DMS79 treated with DMSO at 0.1 percent for 48 hours (cell line): Measurements from ENCODE around the gene REV3L.

ENCODE experiments used
- DNase-seq: peaks from one replicate; lab custom pipeline; 2025; lab: John Stamatoyannopoulos, UW

Gene REV3L

DNA sequence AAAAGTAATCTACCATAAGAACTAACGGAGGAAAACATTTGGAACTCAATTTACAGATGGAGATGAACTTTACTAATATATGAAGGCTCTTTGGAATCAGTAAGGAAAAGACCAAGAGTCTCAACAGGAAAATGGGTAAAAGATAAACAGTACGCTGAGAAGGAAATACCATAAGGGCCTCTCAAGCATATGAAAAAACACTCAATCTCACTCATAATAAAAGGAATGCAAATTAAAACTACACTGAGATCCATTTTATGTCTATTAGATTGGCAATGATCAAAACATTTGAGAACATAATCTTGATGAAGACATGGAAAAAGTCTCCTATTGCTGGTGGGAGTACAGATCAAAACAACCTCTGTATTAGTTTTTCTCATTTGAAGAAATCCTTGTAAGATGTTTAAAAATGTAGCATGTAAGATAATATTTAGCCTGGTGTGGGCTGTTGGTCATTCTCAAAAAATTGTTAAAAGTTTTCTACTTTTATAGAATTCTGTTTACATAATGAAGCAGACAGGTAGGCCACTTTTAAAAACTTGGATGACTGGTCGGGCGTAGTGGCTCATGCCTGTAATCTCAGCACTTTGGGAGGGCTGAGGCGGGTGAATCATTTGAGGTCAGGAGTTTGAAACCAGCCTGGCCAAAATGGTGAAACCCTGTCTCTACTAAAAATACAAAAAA, 14.5 kb downstream of the REV3L start:
- no peak for DNase-seq

DNA sequence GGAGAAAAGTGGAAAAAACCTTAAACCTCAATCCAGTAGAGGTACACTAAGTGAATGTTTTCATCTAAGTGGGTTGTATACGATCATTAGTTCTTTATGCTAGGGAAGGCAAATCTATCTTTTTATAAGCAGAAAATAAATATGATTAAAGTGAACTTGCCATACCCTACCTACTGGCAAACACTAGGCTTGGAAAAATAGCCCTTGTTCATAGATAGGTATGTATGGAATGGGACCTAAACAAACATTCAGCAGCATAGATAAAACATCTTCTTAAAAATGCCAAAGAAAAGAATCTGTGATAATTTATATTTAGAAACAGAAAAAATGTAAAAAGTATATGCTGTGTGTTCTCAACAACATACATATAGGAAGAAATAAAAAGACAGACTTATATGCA, 18.8 kb downstream of the REV3L start:
- DNase-seq, result no peak

DNA sequence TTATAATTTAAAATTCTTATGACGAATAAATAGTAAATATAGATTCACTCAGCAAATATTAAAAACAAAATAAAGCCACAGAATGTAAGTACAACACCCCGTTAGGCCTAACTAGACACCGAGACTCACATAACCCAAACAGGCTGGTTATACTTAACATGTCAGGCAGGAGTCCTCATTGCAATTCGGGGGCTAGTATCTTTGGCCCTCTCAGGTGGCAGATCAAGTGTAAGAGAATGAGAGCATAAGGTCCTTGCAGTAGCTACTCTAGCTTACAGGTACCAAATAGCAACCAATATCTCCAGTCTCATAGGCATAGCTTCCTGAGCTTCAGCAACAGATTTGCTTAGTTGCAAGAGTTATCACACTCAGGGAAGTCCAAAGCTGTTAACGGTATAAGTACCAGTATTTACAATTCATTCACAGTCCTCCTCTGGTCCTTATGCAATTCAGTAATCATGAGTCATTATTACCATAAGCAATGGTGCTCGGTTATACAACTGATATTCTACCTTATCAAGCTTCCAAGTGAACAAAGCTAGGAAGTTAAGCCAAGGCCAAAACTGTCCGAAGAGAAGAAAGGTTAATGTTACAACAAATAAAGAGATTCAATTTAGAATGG, 20.1 kb downstream of the REV3L start:
- no peak for DNase-seq

- DNase-seq, result no peak
Observed at GRCh38 chr6:111461860-111462259, 21.2 kb downstream of the REV3L start.

DNA sequence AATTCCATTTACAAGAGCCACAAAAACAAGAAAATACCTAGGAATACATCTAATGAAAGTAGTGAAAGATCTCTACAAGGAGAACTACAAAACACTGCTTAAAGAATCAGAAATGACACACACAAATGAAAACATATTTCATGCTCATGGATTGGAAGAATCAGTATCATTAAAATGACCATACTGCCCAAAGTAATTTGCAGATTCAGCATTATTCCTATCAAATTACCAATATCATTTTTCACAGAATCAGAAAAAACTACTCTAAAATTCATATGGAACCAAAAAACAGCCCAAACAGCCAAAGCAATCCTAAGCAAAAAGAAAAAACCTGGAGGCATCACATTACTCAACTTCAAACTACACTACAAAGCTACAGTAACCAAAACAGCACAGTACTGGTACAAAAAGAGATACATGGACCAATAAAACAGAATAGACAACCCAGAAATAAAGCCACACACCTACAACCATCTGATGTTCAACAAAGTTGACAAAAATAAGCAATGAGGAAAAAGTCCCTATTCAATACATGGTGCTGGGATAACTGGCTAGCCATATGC, 24.3 kb downstream of the REV3L start:
- no peak for DNase-seq

GRCh38 chr6:111456208-111456607, 26.8 kb downstream of the REV3L start:
- DNase-seq, result no peak

GRCh38 chr6:111450636-111451035, 32.4 kb downstream of the REV3L start:
- DNase-seq, result no peak

GRCh38 chr6:111450087-111450486, 32.9 kb downstream of the REV3L start:
- no peak for DNase-seq

- DNase-seq, result no peak
Observed at GRCh38 chr6:111449129-111449528, 33.9 kb downstream of the REV3L start.

GRCh38 chr6:111447051-111447450, 36.0 kb downstream of the REV3L start:
- no peak for DNase-seq

- DNase-seq, result no peak
Observed at GRCh38 chr6:111445861-111446267, 37.2 kb downstream of the REV3L start.

GRCh38 chr6:111444794-111445193, 38.2 kb downstream of the REV3L start:
- no peak for DNase-seq

GRCh38 chr6:111441678-111442243, 41.3 kb downstream of the REV3L start:
- no peak for DNase-seq

DNA sequence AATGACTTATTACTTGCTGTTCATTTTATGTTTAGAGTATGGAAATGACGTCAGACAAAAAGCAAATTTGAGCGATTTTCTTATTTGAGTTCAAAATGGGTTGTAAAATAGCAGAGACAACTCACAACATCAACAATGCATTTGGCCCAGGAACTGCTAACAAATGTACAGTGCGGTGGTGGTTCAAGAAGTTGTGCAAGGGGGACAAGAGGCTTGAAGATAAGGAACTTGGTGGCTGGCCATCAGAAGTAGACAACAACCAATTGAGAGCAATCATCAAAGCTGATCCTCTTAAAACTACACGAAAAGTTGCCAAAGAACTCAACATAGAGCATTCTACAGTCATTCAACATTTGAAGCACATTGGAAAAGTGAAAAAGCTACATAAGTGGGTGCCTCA, 43.8 kb downstream of the REV3L start:
- DNase-seq, result no peak

- DNase-seq, result no peak
Observed at GRCh38 chr6:111437573-111437972, 45.4 kb downstream of the REV3L start.

DNA sequence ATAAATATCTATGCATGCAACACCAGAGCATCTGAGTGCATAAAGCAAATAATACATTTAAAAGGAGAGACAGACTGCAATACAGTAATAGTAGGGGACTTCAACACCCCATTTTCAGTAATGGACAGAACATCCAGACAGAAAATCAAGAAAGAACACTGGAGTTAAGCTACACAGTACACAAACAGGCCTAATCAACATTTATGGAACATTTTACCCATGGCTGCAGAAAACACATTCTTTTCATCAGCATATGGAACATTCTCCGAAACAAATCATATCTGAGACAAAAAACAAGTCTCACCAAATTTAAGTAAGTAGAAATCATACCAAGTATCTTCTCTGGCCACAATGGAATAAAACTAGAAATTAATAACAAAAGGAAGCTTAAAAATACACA, 50.5 kb downstream of the REV3L start:
- no peak for DNase-seq

DNA sequence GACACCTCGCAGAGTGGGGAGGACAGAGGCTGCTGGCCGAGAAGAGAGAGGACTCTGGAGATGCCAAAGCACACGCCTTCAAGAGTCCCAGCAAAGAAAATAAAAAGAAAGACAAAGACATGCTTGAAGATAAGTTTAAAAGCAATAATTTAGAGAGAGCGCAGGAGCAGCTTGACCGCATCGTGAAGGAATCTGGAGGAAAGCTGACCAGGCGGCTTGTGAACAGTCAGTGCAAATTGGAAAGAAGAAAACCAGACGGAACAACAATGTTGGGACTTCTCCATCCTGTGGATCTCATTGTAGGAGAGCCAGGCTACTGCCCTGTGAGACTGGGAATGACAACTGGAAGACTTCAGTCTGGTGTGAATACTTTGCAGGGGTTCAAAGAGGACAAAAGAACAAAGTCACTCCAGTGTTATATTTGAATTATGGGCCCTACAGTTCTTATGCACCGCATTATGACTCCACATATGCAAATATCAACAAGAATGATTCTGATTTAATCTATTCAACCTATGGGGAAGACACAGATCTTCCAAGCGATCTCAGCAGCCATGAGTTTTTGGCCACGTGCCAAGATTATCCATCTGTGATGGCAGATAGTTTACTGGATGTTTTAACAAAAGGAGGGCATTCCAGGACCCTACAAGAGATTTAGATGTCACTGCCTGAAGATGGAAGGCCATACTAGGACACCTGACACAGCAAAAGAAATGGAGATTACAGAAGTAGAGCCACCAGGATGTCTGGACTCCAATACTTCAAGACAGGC, 52.2 kb downstream of the REV3L start:
- no peak for DNase-seq

GRCh38 chr6:111429571-111429970, 53.4 kb downstream of the REV3L start:
- DNase-seq, result no peak

- DNase-seq, result no peak
Observed at GRCh38 chr6:111428811-111429210, 54.2 kb downstream of the REV3L start.

DNA sequence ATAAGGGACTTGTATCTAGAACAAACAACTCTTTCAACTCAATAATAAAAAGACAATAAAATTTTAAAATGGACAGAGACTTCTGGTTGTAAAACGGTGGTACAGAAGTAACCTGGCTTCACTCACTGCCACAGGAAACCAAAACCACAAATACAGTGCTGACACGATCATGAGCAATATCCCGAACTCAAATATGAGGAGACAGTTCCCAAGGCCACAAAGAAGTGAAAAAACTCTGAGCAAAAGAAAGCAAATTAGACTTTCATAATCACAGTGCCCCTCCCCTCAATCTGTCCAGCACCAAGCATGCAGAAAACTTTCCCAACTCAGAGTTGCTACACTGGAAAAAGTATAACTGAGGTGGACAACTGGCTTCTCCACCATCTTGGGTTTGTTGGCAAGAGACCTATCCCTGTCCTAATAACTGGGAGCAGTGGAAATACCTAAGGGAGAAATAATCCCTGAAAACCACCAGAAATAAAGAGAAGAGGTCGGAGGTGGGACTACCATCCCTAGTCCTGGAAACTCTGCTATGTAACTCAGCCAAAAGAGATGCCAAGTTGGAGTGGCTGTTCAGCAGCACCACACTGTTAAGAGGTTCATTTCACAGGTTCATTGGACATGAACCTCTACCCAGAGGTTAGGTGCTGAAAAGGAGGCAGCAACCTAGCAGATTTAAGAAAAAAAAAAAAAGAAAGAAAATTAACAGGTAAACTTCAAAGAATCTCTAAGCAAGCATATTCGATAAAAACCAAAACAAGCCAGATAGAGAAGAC, 55.5 kb downstream of the REV3L start:
- DNase-seq, result no peak

- DNase-seq, result peak; percentile 22
Observed at GRCh38 chr6:111423960-111424846, 58.8 kb downstream of the REV3L start.
